Activated CD4-positive, alpha-beta T cell treated with anti-CD3 and anti-CD28 coated beads, Interleukin-2, amount 50 U/mL, for 4 hours (primary cell): ENCODE data around the gene NTSR1.

Experiments
- DNase-seq, 2 experiments: peaks; one replicate each; pipeline ENCODE4 v3.0.0-alpha.2; 2020

NTSR1 gene

DNA sequence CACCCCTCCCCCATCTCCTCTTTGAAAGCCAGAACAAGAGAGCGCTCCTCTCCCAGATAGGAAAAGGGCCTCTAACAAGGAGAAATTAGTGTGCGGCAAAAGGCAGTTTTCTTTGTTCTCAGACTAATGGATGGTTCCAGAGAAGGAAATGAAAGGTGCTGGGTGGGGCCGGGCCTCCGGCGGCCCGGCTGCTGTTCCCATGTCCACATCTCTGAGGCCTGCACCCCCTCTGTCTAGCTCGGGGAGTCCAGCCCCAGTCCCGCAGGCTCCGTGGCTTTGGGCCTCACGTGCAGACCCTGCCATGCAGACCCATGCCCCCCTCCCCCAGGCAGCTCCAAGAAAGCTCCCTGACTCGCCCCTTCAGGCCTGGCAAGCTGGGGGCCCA, 51.8 kb downstream of the NTSR1 start:
- DNase-seq: no peak

DNA sequence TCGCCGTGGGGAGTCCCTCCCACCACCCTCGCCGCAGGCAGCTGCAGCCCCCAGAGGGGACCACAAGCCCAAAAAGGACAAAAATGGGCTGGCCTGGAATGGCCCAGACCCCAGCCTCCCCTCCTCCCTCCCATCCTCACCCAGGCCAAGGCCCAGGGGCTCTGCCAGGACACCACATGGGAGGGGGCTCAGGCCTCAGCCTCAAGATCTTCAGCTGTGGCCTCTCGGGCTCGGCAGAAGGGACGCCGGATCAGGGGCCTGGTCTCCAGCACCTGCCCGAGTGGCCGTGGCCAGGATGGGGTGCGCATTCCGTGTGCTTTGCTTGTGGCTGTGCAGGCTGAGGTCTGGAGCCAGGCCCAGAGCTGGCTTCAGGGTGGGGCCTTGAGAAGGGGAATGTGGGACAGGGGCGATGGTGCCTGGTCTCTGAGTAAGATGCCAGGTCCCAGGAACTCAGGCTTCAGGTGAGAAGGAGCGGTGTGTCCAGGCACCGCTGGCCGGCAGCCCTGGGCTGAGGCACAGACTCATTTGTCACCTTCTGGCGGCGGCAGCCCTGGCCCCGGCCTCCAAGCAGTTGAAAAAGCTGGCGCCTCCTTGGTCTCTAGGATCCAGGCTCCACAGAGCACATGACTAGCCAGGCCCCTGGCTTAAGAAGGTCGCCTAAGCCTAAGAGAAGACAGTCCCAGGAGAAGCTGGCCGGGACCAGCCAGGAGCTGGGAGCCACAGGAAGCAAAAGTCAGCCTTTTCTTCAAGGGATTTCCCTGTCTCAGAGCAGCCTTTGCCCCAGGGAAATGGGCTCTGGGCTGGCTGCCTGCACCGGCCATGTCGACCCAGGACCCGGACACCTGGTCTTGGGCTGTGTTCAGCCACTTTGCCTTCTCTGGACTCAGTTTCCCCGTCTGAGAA, 52.5 kb downstream of the NTSR1 start:
- DNase-seq: no peak

DNA sequence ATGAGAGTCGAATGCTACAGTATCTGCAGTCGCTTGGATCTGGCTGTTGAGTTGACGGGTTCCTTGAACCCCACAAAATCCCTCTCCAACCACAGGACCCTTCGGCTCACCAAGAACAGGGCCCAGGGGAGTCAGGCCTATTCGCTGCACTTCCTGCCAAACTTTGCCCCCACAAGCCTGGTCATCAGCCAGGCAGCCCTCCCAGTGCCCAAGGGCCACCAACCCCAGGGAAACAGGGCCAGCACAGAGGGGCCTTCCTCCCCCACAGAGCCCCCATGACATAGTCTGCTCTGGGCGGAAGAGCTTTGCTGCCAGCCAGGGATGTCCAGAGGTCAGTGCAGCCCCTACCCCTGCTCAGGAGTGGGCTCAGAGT, 53.1 kb downstream of the NTSR1 start:
- DNase-seq: no peak

DNA sequence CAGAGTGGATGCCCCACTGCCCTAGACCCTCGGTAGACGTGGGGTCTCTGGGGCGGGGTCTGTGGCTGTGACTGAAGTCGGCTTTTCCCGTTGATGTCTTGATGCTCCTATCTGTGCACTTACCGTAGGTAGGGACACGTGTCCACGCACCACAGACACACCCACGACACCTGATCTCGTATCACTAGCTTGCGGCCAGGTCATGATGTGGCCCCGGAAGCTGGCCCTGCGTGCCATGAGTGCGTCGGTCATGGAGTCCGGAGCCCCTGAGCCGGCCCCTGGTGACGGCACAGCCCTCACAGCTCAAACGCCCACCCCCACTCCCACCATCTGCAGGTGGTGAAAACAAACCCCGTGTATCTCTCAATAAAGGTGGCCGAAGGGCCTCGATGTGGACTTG, 53.7 kb downstream of the NTSR1 start:
- DNase-seq: no peak

DNA sequence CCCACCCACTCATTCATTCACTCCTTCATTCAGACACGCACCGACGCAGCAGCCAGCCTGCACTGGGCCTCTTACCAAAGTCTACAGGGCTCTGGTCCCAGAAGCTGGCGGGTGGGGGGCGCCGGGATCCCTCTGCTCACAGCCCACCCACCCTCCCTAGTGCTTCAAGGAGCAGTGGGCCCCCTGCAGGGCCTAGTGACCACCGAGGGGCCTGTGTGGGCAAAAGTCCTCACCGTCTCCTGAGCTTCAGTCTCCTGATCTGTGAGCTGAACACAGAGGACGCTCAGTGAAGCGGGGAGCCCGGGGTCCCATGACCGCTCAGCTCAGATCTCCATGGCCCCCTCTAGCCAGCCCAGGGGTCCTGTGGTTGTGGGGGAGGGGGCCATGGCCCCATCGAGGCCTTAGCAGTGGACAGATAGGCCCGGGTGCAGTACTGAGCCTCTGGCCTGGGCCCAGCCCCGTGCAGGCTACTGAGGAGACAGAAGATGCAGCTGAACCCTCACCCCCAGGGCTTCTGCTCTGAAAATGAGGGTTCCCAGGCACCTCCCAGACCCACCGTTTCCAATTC, 54.2 kb downstream of the NTSR1 start:
- DNase-seq: no peak

DNA sequence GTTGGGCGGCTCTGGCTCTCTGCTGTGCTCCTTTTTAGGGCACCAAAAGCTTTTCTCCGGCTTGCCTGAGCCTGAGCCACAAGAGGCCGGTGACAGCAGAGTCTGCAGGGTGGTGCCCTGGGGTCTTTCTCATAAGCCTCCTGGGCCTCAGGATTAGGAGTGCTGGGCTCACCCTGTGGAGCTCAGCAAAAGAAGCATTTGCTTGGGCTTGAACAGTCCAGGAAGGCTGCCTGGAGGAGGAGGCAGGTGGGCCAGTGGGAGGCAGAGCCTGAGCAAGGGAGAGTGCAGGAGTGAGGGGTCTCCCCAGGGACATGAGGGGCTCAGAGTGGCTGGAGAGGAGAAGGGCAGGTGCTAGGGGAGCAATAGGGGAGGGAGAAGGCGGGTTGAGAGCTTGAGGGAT, 54.8 kb downstream of the NTSR1 start:
- no peak for DNase-seq

DNA sequence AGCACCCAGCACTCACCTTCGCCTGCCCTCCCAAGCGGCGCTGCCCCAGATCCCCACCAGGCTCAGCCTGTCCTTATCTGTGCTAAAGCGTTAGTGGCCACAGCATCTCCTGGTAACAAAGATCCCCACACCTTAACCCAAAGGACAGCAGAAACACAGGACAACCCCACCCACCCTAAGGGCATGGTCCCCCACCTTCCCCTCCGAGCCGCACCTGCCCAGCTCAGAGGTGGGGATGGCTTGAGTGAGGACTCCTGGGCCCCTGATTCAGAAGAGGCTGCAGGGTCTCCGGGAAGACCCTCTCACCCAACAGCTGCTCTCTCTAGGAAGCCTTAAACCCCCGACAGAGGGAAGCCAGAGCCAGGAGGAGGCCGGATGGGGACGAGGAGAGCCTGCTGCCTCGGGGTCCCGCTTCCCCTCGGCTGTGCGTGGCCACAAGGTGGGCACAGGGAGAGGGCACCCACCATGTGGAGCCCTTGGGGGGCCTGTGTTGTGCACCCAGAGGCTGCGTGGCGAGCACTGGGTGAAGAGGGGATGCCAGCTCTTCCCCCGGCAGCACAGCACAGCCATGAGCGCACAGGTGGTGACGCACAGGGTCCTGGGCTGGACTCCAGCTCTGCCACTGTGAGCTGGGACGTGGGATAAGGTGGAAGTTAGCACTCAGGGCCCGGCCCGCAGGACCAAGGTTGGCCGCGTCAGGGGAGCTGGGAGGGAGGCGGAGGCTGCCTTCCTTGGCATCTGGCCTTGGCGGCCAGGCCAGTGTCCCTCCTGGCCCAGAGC, 55.7 kb downstream of the NTSR1 start:
- no peak for DNase-seq

DNA sequence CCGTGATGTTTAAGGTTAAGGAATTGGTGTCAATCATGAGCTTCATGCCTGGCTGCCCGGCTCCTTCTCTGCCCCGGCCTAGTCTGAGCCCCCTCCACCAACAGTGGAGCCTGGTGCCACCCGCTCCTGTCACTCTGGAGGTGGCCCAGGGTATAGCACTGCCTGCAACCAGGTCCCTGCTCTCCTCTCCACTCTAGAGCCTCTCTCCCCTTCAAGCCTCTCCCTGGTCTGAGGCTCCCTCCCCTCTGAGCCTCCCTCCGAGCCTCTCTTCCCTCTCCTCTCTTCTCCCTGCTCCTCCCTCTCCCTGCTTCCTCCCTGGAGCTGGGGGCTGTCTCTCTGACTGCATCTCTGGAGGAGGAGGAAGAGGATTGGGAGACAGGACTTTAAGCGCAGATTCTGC, 56.4 kb downstream of the NTSR1 start:
- no peak for DNase-seq

DNA sequence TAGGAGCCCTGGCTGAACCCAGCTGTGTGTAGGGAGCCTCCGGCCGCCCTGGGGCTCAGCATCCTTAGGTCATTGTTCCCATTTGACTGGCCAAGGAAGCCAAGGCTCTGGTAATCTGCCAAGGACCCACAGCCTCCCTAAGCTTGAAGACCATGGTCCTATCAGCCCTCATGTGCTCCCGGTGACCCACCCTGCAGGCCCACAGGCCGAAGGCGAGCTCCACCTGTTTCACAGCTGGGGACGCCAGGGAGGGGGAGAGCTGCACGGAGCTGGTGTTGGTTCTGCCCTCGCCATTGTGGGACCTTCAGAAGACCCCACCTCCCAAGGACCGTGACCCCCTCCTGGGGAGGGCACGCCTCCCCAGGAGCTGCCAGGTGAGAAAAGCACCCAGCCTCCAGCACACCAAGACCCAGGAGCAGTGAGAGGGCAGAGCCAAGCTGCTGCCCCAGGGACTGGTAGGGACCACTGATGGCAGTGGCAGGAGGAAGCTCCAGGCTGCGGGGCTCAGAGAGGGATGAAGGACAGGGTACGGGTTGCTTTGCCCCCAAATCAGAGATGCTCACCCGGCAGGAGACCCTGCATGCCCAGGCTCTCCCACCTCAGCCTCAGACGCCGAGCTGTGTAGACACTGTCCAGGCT, 56.9 kb downstream of the NTSR1 start:
- no peak for DNase-seq

DNA sequence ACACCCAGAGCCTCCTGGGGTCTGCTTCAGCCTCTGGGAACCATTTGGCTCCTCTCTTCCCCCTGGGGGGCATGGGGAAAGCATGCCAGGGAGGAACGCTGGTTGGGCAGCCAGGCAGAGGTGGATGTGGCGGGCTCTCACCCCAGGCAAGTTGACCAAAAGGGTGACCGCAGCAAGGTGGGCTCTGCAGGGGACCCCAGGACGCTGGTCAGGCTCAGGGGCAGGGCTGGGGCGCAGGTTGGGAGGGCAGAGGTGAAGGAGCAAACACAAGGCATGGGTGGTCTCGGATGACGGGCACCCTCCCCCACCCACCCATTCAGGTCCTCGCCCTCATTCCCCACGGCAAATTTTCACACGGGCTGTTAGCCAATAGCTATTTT, 57.4 kb downstream of the NTSR1 start:
- DNase-seq: no peak

DNA sequence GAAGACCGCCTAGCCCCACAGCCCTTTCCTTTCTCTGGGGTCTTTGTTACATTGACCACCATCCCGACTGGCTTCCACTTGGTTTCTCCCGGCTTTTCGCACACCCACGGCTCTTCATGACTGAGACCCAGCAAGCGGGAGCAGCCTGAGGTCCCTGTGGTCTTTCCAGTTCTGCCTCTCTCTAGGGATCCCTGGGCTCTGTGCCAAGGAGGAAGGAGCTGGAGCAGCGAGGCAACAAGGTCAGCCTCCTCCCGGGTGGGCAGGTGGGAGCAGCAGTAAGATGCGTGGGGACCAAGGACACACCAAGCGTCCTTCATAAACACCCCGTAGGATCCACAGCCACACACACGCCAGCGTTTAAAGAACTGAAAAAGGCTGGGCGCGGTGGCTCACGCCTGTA, 58.1 kb downstream of the NTSR1 start:
- no peak for DNase-seq

DNA sequence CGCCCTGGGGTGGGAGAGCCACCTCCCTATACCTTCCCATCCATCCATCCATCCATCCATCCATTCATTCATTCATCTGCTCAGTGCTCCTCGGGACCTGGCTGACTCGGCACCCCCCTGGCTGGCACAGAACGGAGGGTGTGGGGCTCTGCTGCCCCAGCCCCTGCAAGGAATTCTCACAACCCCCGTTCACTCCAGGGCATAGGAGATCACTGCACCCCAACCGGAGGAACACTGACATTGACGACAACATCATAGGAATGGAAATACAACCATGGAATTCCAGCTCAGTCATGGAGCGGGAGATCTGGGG, 59.6 kb downstream of the NTSR1 start:
- DNase-seq: no peak

DNA sequence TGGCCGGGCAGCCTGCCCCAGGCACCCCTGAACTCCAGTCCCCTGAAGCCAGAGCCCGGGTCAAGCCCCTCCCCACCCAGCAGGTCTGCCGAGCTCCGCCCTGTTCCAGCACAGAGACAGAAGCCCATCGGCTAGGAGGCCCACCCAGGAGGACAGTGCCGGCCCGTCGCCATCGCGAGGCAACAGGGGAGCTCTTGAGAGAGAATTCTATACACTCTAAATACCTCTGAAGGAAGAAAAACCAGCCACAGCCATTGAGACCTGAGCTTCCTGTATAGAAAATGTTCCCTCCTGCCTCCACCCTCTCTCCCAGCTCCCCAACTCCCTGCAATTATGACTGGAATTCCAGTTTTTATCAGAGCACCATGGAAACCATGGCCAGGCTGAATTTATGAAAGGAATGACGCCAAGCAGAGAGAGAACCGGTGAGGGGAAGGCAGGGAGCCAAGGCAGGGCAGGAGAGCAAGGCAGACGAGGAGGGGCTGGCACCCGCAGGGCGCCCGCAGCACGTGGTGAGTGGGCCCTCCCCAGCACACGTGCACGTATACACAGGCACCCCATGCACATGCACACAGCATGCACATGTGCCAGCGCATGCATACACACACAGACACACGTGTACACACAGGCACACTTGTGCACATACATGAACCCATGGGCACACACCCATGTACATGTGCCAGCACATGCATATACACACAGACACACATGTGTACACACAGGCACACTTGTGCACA, 60.1 kb downstream of the NTSR1 start:
- no peak for DNase-seq

DNA sequence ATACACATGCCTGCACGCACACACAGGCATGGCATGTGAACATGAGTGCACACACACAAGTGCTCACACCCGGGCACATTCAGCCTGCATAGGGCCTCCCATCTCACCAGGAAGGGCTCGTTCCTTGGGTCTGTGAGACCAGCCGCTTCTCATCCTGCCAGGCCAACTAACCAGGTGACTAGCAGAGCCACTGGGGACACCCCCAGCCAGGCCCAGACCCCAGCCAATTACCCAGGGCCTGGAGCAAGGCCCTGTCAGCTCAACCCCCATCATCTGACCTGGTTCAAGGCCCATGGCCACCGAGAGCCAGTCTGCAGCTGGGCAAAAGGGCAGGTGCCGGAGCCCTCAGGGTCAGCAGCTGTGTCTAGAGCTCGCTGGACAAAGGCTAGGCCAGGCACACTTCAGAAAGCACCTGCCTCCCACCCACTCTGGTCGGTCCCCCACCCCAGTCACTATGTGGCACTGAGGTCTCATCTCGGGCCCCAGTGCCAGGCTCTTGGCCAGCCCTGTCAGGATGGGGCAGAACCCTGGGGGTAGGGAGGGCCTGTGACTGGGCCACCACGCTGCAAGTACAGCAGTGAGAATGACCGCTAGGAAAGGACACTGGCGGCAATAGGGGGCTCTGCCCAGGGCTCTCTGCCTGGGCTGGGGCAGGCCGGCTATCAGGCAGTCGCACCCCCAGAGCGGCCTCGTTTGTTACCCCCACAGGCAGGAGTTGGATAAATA, 60.9 kb downstream of the NTSR1 start:
- no peak for DNase-seq

DNA sequence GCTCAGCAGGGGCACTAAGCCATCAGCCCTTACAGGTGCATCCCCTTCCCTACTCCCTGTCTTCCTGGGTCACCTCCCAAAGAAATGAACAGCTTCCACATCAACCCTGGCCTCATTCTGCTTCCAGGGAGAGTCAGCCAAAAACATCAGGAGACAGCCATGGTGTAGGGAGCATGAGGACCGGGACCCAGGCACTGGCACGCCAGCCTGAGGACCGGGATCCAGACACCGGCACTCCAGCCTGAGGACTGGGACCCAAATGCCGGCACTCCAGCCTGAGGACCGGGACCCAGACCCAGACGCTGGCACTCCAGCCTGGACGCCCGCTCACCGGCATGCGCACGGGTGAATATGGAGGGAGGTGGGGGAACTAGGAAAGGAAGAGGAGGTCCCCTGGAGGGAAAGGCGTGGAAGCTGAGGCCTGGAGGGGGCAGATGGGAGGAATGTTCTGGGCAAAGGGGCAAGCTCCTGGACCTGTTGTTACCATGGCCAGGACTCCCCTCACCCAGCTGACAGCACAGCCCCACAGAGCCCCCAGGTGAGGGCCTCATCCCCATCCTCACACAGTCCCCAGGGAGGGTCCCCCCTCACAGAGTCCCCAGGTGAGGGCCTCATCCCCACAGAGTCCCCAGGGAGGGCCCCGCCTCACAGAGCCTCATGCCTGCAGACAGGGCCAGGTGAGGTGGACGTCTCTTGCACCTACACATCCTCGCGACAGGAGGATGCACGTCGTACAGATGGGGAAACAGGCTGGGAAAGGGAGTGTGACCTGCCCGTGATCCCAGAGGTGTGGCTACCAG, 61.7 kb downstream of the NTSR1 start:
- no peak for DNase-seq

DNA sequence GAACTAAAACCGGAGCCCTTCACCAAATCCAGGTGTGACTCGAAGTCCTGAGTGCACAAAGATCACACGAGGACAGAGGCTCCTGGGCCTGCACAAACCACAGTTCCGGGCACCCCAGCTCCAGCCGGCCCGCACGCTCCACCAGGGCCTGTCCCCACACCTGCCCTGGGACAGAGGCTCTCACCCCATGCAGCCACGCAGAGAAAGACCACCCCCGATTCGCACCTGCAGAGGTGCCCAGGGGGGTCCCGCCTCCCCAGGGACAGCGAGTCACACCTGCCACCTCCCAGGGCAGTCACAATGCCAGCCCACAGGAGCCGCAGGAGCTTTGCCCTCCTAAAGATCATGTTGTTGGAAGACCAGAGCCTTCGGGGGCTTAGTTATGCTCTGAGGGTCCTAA, 62.3 kb downstream of the NTSR1 start:
- no peak for DNase-seq

DNA sequence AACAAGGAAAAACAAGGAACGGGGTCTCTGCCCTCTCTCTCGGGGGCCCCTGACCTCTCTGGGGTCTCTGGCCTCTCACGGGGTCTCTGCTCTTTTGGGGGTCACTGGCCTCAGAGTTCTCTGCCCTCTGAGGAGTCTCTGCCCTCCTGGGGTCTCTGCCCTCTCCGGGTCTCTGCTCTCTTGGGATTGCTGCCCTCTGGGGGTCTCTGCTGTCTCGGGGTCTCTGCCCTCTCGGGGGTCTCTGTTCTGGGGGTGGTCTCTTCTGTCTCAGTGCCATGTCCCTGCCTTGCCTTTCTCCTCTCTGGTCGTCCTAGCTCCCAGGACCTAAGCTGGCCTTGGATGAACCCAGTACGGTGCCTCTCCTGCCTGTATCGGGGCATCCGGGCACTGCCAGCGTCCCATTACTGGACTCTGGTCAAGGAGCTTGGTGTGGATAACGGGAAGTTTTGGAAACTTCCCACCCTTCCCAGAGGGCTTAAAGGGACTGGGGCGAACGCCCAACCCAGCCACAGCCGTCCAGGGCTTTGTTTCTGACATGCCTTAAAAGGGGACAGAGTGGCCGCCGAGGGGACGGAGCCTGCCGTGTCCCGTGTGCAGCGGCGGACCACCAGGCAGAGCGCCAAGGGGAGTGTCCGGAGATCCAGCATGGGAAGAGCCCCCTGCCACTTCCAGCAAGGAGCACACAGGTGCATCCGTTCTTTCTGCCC, 62.9 kb downstream of the NTSR1 start:
- DNase-seq: no peak

DNA sequence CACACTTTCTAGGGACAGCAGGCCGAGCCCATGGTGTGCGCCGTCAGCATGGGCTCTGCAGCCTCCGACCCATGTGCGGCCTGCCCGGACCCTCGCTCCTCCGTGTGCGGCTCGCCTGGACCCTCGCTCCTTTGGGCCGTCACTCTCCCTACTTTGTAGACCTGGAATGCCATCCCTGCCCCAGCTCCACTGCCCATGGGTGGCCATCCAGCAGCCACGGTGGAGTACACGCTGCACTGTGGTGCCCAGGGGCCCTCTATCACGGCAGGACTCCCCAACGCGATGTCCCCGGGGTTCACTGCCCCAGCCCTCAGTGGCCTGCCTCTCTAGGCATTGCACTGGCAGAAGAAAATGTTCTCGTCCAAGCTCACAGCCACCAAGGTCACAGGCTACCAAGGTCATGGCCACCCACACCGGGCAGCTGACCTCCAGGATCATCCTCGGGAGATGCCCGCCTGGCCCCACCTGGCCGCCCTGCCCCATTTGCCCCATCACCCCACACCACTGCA, 63.5 kb downstream of the NTSR1 start:
- DNase-seq: no peak

DNA sequence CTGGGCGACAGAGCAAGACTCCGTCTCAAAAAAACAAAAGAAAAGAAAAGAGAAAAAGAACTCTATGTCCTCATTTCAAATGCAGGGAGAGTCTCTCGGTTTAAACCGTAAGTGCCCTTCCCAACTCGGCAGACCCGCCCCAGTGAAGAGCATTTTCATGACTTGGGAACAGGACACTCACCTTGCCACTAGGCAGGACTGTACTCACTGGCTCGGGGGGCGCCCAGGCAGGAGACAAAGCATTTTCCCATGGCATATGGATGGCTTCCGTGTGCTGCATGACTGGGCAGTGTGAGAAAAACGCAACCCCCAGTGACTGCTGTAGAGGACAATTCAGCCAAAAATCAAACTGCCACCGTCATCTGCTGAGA, 64.0 kb downstream of the NTSR1 start:
- DNase-seq: no peak

DNA sequence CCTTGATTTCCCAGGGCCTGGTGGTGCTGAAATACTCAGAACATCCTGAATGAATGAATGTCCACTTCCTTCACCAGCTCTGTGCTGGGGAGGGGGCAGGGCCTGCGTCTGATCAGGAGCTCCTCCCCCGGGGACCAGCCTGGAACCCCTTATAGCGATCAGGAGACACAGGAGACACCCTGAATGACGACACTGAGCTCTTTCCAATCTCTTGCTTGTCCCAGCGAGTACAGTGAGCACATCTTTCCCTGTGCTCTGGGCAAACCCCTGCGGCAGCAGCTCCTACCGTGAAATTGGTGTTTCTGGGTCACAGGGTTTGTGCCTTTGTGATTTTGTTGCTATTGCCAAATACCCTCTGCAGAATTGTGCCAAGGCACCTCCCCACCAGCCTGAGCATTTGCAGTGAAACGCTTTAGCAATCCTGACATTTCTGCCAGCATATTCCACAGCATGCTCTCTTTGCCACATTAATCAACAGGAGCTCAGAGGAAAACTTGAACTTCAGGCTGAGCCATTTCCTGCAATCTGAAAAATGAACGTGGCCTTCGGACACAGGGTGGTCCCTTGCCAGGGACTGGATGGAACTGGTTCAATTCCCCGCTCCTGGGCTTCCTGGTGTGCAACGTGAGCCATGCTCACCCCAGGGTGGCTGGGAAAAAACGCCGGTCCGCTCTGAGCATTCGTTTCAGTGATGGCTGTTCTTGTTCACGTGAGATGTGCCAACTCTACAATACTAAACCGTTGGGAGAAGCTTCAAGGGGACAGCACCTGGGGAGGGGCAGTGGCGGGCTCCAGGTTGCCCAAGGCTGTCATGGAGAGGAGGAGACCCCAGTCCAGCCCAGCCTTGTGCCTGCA, 64.6 kb downstream of the NTSR1 start:
- no peak for DNase-seq
